Adrenal gland (tissue), 5 donors: ENCODE data around the gene MYL7.

ENCODE experiments used
- CTCF ChIP-seq, 6 experiments: fragments of 450-650 bp in 4 of 6; fragments of 200-600 bp in 2 of 6; sonication (generic) in 1 of 6; IDR thresholded peaks; 1 replicate in 5 of 6; 2 replicates in 1 of 6; pipeline versions ENCODE4 v1.5.1 to v1.8.0; 2016 to 2021; ENCODE audit warnings: antibody characterized with exemption in 6 of 6, mild to moderate bottlenecking in 2 of 6, moderate library complexity in 1 of 6
- POLR2A ChIP-seq, 2 donors: fragments of 450-650 bp; IDR thresholded peaks; one replicate each; pipeline ENCODE4 v1.6.1; 2017; ENCODE audit warnings: antibody characterized with exemption in 2 of 2, mild to moderate bottlenecking in 2 of 2, moderate library complexity in 1 of 2
- donor health status: DM: no; HTN: no; CAD: no.

- no peak for TF ChIP-seq POLR2A (IDR thresholded peaks at IDR 0.05)
- TF ChIP-seq CTCF (IDR thresholded peaks at IDR 0.05) = no peak
These were observed 13.6 kb upstream of the MYL7 start for GRCh38 chr7:44154703-44155102.
